H1 (cell line): ENCODE measurements around the gene IL6R. TPM values are rescaled to one million over a fixed set of nuclear protein-coding genes. Genes with fewer than 3 reads are reported as not detected.

Experiments used
- CHD7 ChIP-seq: fragments of 300-600 bp; sonication (generic); IDR thresholded peaks from 2 replicates; pipeline ENCODE4 v1.7.1; 2012; ENCODE audit warnings: low read length, moderate library complexity, mild to moderate bottlenecking, inconsistent platforms; ENCODE audit not compliant: insufficient replicate concordance
- GABPA ChIP-seq: IDR thresholded peaks from 2 replicates; pipeline ENCODE4 v1.6.1; 2011; ENCODE audit warnings: mild to moderate bottlenecking, low read length, moderate library complexity, borderline replicate concordance; ENCODE audit not compliant: insufficient read depth
- SRF ChIP-seq: IDR thresholded peaks from 2 replicates; pipeline ENCODE4 v1.6.1; 2011; ENCODE audit warnings: mild to moderate bottlenecking, low read depth, low read length, moderate library complexity
- TBP ChIP-seq: IDR thresholded peaks from 2 replicates; pipeline ENCODE4 v1.6.1; 2011; ENCODE audit warnings: low read depth, low read length, improper control_type of control experiment
- polyA plus RNA-seq, 7 experiments: library from polyadenylated mRNA; depleted of rRNA in 3 of 7; stranded (reverse) in 5 of 7; unstranded in 2 of 7; fragments of >200 nt in 5 of 7; fragments of 200-250 nt in 2 of 7; gene quantifications; 1 replicate in 5 of 7; 2 replicates in 1 of 7; 4 replicates in 1 of 7; pipeline versions ENCODE4 v1.2.1 to v1.2.3, GENCODE V29; 2011 to 2013; ENCODE audit warnings: missing spikeins in 2 of 7, mixed read lengths in 2 of 7
- total RNA-seq: library from RNA; stranded (reverse); fragmentation: NEBNext Ultra II Directional; extraction: Animal tissue kit (Norgen Biotek cat#: 25700); gene quantifications from 2 replicates; pipeline ENCODE4 v1.2.1, GENCODE V29; 2021
- TF ChIP-seq, protein P1 (sequence below): IDR thresholded peaks from 2 replicates; pipeline ENCODE4 v1.6.1; 2011; ENCODE audit warnings: low read depth, mild to moderate bottlenecking, low read length; ENCODE audit not compliant: insufficient read depth

IL6R gene
- total and polyA plus RNA-seq, 2 of the 8 experiments (the other 6 are each of a cell fraction or from before 2014, with no cell fraction given), result 2.3 to 3.0 TPM

GRCh38 chr1:154478013-154478412 lies 72.9 kb downstream of the IL6R start (continued):
- TF ChIP-seq CHD7 (no peak), GABPA (no peak), SRF (no peak), TBP (no peak)
- TF ChIP-seq, protein P1, sequence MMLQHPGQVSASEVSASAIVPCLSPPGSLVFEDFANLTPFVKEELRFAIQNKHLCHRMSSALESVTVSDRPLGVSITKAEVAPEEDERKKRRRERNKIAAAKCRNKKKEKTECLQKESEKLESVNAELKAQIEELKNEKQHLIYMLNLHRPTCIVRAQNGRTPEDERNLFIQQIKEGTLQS, result no peak
